LNCaP clone FGC (cell line): ENCODE data around the gene JMJD8.

ENCODE experiments used
- DNase-seq: peaks from one replicate; pipeline ENCODE4 v3.0.0-alpha.2; 2011; ENCODE audit warnings: low read depth
- H3K4me3 ChIP-seq: 2 replicates; pipeline ENCODE4 v1.5.1; 2011; ENCODE audit warnings: mild to moderate bottlenecking, low read depth, low read length, control low read depth
- CTCF ChIP-seq: IDR thresholded peaks from 2 replicates; pipeline ENCODE4 v1.5.1; 2012; ENCODE audit warnings: mild to moderate bottlenecking; ENCODE audit not compliant: control insufficient read depth, insufficient read depth; ENCODE audit errors: extremely low read depth

Gene JMJD8

DNA sequence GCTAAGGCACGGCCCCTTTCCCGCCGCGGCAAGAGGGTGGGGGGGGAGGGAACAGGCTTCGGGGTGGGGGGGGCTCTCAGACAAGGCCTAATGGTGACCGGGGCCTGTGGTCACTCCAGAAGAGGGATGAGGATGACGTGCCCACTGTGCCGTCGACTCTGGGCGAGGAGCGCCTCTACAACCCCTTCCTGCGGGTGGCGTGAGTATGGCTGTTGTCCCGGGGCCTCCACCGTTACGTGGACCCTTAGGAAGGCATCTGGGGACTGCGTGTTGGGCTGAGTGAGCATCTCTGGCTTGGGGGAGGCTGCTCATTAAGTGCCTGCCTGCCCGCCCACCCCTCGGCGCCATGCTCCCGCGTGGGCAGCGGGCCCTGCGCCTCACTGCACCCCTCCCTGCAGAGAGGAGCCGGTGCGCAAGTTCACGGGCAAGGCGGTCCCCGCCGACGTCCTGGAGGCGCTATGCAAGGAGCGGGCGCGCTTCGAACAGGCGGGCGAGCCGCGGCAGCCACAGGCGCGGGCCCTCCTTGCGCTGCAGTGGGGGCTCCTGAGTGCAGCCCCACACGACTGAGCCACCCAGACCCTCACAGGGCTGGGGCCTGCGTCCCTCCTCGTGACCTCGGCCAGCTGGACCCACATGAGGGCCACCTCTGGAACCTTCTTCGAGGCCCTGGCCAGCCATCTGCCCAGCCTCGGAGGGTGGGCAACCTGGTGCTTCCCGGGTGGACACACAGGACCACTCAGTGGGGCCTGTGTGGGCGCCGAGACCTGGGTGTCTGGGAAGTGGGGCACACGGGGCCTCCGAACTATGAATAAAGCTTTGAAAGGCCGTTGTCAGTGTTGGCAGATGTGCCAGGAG is 45.0 kb upstream of the JMJD8 start:
- no peak for DNase-seq
- TF ChIP-seq CTCF: no peak
- peak overlapping the region; percentile 88 for H3K4me3 ChIP-seq

GRCh38 chr16:728131-728889 is 44.2 kb upstream of the JMJD8 start:
- no peak for TF ChIP-seq CTCF
- DNase-seq: peak; percentile 80
- peak overlapping the region; percentile 88 for H3K4me3 ChIP-seq

GRCh38 chr16:727291-727977 is 43.3 kb upstream of the JMJD8 start:
- no peak for DNase-seq
- H3K4me3 ChIP-seq: peak overlapping the region; percentile 88
- no peak for TF ChIP-seq CTCF

DNA sequence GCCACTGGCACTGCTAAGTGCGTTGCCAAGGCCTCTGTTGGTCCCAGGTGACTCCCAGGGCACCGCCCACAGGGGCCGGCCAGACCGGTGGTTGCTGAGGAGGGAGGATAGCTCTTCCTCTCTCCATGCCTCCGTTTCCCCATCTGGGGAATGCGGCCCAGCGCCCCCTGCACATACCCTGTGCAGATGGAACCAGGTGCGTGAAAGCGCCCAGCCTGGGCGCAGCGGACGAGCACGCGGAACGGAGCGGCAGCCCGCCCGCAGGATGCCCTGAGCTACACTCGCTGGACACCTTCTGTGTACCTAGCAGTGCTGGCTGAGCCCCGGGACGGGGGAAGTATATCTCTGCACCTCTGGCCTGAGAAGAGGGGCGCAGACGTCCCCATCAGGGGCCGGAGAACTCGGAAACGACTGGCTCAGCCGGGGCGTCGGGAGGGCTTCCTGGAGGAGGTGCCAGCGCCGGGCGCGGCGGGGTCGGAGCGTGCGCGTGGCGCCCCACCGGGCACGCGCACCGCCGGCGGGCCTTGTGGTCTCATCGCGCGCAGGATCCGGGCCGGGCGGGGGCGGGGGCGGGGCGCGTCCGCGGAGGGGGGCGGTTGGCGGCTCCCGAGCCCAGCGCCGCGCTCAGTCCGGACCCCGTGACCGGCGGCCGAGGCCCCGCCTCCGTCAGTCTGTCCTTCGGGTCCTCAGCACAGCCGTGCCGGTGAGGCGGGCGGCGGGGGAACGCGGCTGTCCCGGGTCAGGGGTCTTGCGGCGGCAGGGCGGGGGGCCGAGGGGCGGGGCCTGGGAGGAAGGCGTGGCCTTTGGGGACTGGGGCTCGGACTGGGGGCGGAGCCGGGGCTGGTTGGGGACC is 42.5 kb upstream of the JMJD8 start, which contains the start of the genes CCDC78 and HAGHL:
Gene CCDC78, minus strand, starts transcription at position 6 of the 853 bp plus-strand sequence. CDS start 76 bp downstream, outside the sequence.
Gene HAGHL, plus strand, starts transcription at position 669 of the 853 bp plus-strand sequence. CDS start 404 bp downstream, outside the sequence.
- no peak for TF ChIP-seq CTCF
- H3K4me3 ChIP-seq: peak within 1 kb of the TSS; percentile 88
- DNase-seq: peak; percentile 41

- peak overlapping the region; percentile 55 for H3K4me3 ChIP-seq
- no peak for DNase-seq
- TF ChIP-seq CTCF: no peak
Observed at GRCh38 chr16:726188-726437, 42.0 kb upstream of the JMJD8 start.
